K562 (cell line): ENCODE data around the gene BPNT1. TPM values are rescaled to one million over a fixed set of nuclear protein-coding genes. Genes with fewer than 3 reads are reported as not detected.
A peak's percentile ranks its signal among the peaks of the same experiment; 100 is the strongest.

ENCODE experiments used
- ARNT ChIP-seq, 2 experiments: fragments of 450-650 bp; IDR thresholded peaks; 2 replicates each; pipeline ENCODE4 v1.6.1; 2016; ENCODE audit warnings: mild to moderate bottlenecking in 1 of 2
- ETV1 ChIP-seq: fragments of 450-650 bp; conservative IDR thresholded peaks from 2 replicates; pipeline ENCODE4 v1.6.1; 2016; ENCODE audit warnings: missing genetic modification characterization, control low read depth, low read depth, missing compliant biosample characterization
- FOXK1 ChIP-seq: sonication (generic); formaldehyde crosslinking; IDR thresholded peaks from 2 replicates; pipeline ENCODE4 v1.8.0; 2022; ENCODE audit warnings: missing genetic modification reagents, mild to moderate bottlenecking, borderline replicate concordance
- GTF2A2 ChIP-seq: IDR thresholded peaks from 2 replicates; pipeline ENCODE4 v1.6.1; 2016; ENCODE audit warnings: mild to moderate bottlenecking, missing genetic modification characterization, missing compliant biosample characterization
- HDAC2 ChIP-seq: fragments of 450-650 bp; IDR thresholded peaks from 2 replicates; pipeline ENCODE4 v1.6.1; 2016; ENCODE audit warnings: mild to moderate bottlenecking
- HNRNPH1 ChIP-seq: fragments of 200-400 bp; formaldehyde crosslinking; optimal IDR thresholded peaks from 2 replicates; pipeline ENCODE3; 2017; ENCODE audit warnings: low read depth, mild to moderate bottlenecking, low read length, moderate library complexity
- KAT8 ChIP-seq: fragments of 450-650 bp; IDR thresholded peaks from 2 replicates; pipeline ENCODE4 v1.6.1; 2016; ENCODE audit warnings: low read depth, mild to moderate bottlenecking
- PRPF4 ChIP-seq: fragments of 200-400 bp; formaldehyde crosslinking; IDR thresholded peaks from one replicate; pipeline ENCODE4 v1.6.1; 2017; ENCODE audit warnings: low read length, low read depth, mild to moderate bottlenecking; ENCODE audit not compliant: insufficient read depth, poor library complexity, severe bottlenecking
- RBM39 ChIP-seq: fragments of 200-400 bp; formaldehyde crosslinking; optimal IDR thresholded peaks from 2 replicates; pipeline ENCODE3; 2018; ENCODE audit warnings: low read depth, low read length
- SFPQ ChIP-seq: fragments of 200-400 bp; formaldehyde crosslinking; IDR thresholded peaks from 2 replicates; pipeline ENCODE4 v1.6.1; 2017; ENCODE audit warnings: mild to moderate bottlenecking, low read depth, low read length, moderate library complexity
- STAT6 ChIP-seq: sonication (generic); formaldehyde crosslinking; IDR thresholded peaks from 2 replicates; pipeline ENCODE4 v1.8.1; 2023; ENCODE audit warnings: mild to moderate bottlenecking, missing genetic modification reagents
- SUPT5H ChIP-seq: fragments of 450-650 bp; IDR thresholded peaks from 2 replicates; pipeline ENCODE4 v1.6.1; 2016
- TCF7L2 ChIP-seq: fragments of 150-350 bp; IDR thresholded peaks from 2 replicates; pipeline ENCODE4 v1.6.1; 2016; ENCODE audit warnings: low read depth, mild to moderate bottlenecking, low read length, moderate library complexity
- TFAM ChIP-seq: fragments of 250-450 bp; sonication (Bioruptor Pico); conservative IDR thresholded peaks from 2 replicates; pipeline ENCODE4 v1.5.0; 2021; ENCODE audit warnings: mild to moderate bottlenecking, moderate library complexity
- ZNF140 ChIP-seq: fragments of 250-450 bp; sonication (Bioruptor Pico); IDR thresholded peaks from 2 replicates; pipeline ENCODE4 v1.8.0; 2021; ENCODE audit warnings: moderate library complexity, mild to moderate bottlenecking, inconsistent platforms
- ZNF551 ChIP-seq: fragments of 250-450 bp; sonication (Bioruptor Pico); IDR thresholded peaks from 2 replicates; pipeline ENCODE4 v1.5.0; 2021; ENCODE audit warnings: mild to moderate bottlenecking, moderate library complexity
- polyA plus RNA-seq, 8 experiments: library from polyadenylated mRNA; depleted of rRNA in 4 of 8; stranded (reverse) in 5 of 8; unstranded in 3 of 8; fragments of >200 nt; fragmentation: Nextera tagmentation in 2 of 8; fragmentation: Illumina TruSeq in 1 of 8; extraction: Ambion mirVana in 2 of 8; extraction: Trizol in 1 of 8; gene quantifications; 2 replicates each; pipeline versions ENCODE4 v1.2.1 to v1.2.3, GENCODE V29; 2011 to 2014; ENCODE audit warnings: inconsistent platforms in 1 of 8, missing spikeins in 1 of 8
- total RNA-seq, 7 experiments: library from RNA; depleted of rRNA in 6 of 7; stranded (reverse); fragments of >200 nt in 6 of 7; fragmentation: Illumina TruSeq in 2 of 7; extraction: Trizol in 2 of 7; gene quantifications; 2 replicates each; pipeline versions ENCODE4 v1.2.1 to v1.2.3, GENCODE V29; 2011 to 2021; ENCODE audit warnings: low replicate concordance in 1 of 7
- TF ChIP-seq, protein P1 (sequence below): fragments of 250-450 bp; sonication (Bioruptor Pico); IDR thresholded peaks from 2 replicates; pipeline ENCODE4 v1.4.0; 2020

Gene BPNT1
- total and polyA plus RNA-seq, 9 of the 15 experiments (the other 6 are each of a cell fraction or from before 2014, with no cell fraction given), result 30.2 to 73.8 (median 40.5) TPM

- TF ChIP-seq SUPT5H (peak; percentile 68), TCF7L2 (no peak), TFAM (CRISPR knock-in tag) (no peak), KAT8 (no peak), GTF2A2 (tag) (no peak), ZNF551 (CRISPR knock-in tag) (no peak), STAT6 (no peak), HDAC2 (peak; percentile 69), ZNF140 (CRISPR knock-in tag) (no peak), HNRNPH1 (no peak), PRPF4 (no peak), RBM39 (no peak), SFPQ (no peak), ETV1 (no peak; the same call in 1 of the 2 replicates), FOXK1 (no peak), ARNT (IDR thresholded peaks at IDR 0.05) (peak; percentile 14 to 67; a peak in 1 of 4 replicates)
- TF ChIP-seq, protein P1, sequence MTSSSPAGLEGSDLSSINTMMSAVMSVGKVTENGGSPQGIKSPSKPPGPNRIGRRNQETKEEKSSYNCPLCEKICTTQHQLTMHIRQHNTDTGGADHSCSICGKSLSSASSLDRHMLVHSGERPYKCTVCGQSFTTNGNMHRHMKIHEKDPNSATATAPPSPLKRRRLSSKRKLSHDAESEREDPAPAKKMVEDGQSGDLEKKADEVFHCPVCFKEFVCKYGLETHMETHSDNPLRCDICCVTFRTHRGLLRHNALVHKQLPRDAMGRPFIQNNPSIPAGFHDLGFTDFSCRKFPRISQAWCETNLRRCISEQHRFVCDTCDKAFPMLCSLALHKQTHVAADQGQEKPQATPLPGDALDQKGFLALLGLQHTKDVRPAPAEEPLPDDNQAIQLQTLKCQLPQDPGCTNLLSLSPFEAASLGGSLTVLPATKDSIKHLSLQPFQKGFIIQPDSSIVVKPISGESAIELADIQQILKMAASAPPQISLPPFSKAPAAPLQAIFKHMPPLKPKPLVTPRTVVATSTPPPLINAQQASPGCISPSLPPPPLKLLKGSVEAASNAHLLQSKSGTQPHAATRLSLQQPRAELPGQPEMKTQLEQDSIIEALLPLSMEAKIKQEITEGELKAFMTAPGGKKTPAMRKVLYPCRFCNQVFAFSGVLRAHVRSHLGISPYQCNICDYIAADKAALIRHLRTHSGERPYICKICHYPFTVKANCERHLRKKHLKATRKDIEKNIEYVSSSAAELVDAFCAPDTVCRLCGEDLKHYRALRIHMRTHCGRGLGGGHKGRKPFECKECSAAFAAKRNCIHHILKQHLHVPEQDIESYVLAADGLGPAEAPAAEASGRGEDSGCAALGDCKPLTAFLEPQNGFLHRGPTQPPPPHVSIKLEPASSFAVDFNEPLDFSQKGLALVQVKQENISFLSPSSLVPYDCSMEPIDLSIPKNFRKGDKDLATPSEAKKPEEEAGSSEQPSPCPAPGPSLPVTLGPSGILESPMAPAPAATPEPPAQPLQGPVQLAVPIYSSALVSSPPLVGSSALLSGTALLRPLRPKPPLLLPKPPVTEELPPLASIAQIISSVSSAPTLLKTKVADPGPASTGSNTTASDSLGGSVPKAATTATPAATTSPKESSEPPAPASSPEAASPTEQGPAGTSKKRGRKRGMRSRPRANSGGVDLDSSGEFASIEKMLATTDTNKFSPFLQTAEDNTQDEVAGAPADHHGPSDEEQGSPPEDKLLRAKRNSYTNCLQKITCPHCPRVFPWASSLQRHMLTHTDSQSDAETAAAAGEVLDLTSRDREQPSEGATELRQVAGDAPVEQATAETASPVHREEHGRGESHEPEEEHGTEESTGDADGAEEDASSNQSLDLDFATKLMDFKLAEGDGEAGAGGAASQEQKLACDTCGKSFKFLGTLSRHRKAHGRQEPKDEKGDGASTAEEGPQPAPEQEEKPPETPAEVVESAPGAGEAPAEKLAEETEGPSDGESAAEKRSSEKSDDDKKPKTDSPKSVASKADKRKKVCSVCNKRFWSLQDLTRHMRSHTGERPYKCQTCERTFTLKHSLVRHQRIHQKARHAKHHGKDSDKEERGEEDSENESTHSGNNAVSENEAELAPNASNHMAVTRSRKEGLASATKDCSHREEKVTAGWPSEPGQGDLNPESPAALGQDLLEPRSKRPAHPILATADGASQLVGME, result 0 out of 2 replicates have a peak, but pooled peaks have one; percentile 88
Measured at GRCh38 chr1:220089650-220090556, at the start of gene BPNT1 (continued).
